H1 (cell line): ENCODE results near the gene ACVRL1. TPM values are rescaled to one million over a fixed set of nuclear protein-coding genes. Genes with fewer than 3 reads are reported as not detected.

Experiments
- CTCF ChIA-PET: fragments of 300-600 bp; sonication (Branson Sonifier 250); formaldehyde crosslinking; loops from one replicate; lab custom pipeline; 2021; ENCODE audit not compliant: partially characterized antibody; lab: Charles Lee
- POLR2A ChIA-PET: fragments of 300-600 bp; sonication (Branson Sonifier 250); formaldehyde crosslinking; loops from one replicate; lab custom pipeline; 2021; ENCODE audit warnings: inconsistent platforms; ENCODE audit not compliant: partially characterized antibody; lab: Charles Lee
- DNase-seq, 2 experiments: peaks; one replicate each; pipeline versions ENCODE4 v3.0.0 to v3.0.0-alpha.2; 2010 to 2022; ENCODE audit warnings: low spot score in 2 of 2, low read depth in 1 of 2, mixed read lengths in 1 of 2
- FAIRE-seq: peaks from 2 replicates; lab custom pipeline; 2011; peaks lifted over from hg19 to GRCh38; lab: Jason Lieb, UNC
- H2AFZ ChIP-seq: 2 replicates; pipeline ENCODE4 v1.8.1; 2012; ENCODE audit warnings: low read length, inconsistent platforms
- H2AK5ac ChIP-seq: 2 replicates; pipeline ENCODE4 v1.6.1; 2013; ENCODE audit warnings: low read depth, low read length
- H2BK120ac ChIP-seq: replicated peaks from 2 replicates; pipeline ENCODE3; 2013; ENCODE audit warnings: low read depth, low read length, inconsistent platforms
- H2BK12ac ChIP-seq: 2 replicates; pipeline ENCODE4 v1.6.1; 2013; ENCODE audit warnings: low read depth, low read length
- H2BK15ac ChIP-seq: 2 replicates; pipeline ENCODE4 v1.6.1; 2013; ENCODE audit warnings: low read length
- H2BK20ac ChIP-seq: 2 replicates; pipeline ENCODE4 v1.6.1; 2013; ENCODE audit warnings: low read length
- H2BK5ac ChIP-seq: 2 replicates; pipeline ENCODE4 v1.6.1; 2013; ENCODE audit warnings: low read depth, low read length
- H3K14ac ChIP-seq: 2 replicates; pipeline ENCODE4 v1.6.1; 2013; ENCODE audit warnings: inconsistent platforms; ENCODE audit not compliant: insufficient read length
- H3K18ac ChIP-seq: 2 replicates; pipeline ENCODE4 v1.6.1; 2013; ENCODE audit warnings: low read length; ENCODE audit errors: extremely low read depth
- H3K23ac ChIP-seq: 2 replicates; pipeline ENCODE4 v1.6.1; 2013; ENCODE audit warnings: inconsistent platforms; ENCODE audit not compliant: insufficient read length
- H3K23me2 ChIP-seq: 2 replicates; pipeline ENCODE4 v1.6.1; 2013; ENCODE audit warnings: low read depth, low read length
- H3K27ac ChIP-seq: 2 replicates; pipeline ENCODE4 v1.6.1; 2011; ENCODE audit warnings: low read depth, low read length, inconsistent platforms
- H3K27me3 ChIP-seq, 4 experiments: replicated peaks in 1 of 4; 1 replicate in 1 of 4; 2 replicates in 3 of 4; pipeline versions ENCODE4 v1.6.1 to v1.8.1; 2011 to 2013; ENCODE audit warnings: low read length in 3 of 4, mild to moderate bottlenecking in 3 of 4, inconsistent platforms in 2 of 4, mixed read lengths in 2 of 4, moderate library complexity in 1 of 4; ENCODE audit not compliant: control insufficient read depth in 3 of 4, insufficient read depth in 3 of 4; ENCODE audit errors: extremely low read depth in 1 of 4
- H3K36me3 ChIP-seq, 4 experiments: 2 replicates each; pipeline versions ENCODE4 v1.6.1 to v1.8.1; 2011 to 2013; ENCODE audit warnings: mild to moderate bottlenecking in 4 of 4, low read length in 3 of 4, moderate library complexity in 2 of 4, control low read depth in 1 of 4, inconsistent platforms in 1 of 4; ENCODE audit not compliant: insufficient read depth in 4 of 4, control insufficient read depth in 2 of 4
- H3K4ac ChIP-seq: replicated peaks from 2 replicates; pipeline ENCODE3; 2013; ENCODE audit warnings: low read length, low read depth, mixed read lengths, inconsistent platforms; ENCODE audit not compliant: insufficient read length
- H3K4me1 ChIP-seq, 4 experiments: replicated peaks in 1 of 4; 1 replicate in 1 of 4; 2 replicates in 3 of 4; pipeline versions ENCODE4 v1.6.1 to v1.8.1; 2011 to 2013; ENCODE audit warnings: low read length in 3 of 4, inconsistent platforms in 2 of 4, mixed read lengths in 1 of 4; ENCODE audit not compliant: insufficient read depth in 4 of 4, control insufficient read depth in 3 of 4
- H3K4me2 ChIP-seq, 2 experiments: 2 replicates each; pipeline versions ENCODE4 v1.6.1 to v1.8.1; 2011 to 2013; ENCODE audit warnings: low read depth in 2 of 2, low read length in 2 of 2, control low read depth in 1 of 2, inconsistent platforms in 1 of 2, mild to moderate bottlenecking in 1 of 2; ENCODE audit not compliant: insufficient read depth in 1 of 2
- H3K4me3 ChIP-seq, 4 experiments: fragments of 200-600, 300-600 bp in 1 of 4; sonication (generic), shearing (Covaris generic), sonication (Bioruptor Twin) in 1 of 4; 2 replicates each; pipeline versions ENCODE4 v1.5.1 to v1.8.1; 2011 to 2016; ENCODE audit warnings: low read length in 4 of 4, low read depth in 3 of 4, control low read depth in 2 of 4, inconsistent platforms in 2 of 4, mild to moderate bottlenecking in 2 of 4, mixed read lengths in 1 of 4, moderate library complexity in 1 of 4; ENCODE audit not compliant: insufficient read depth in 2 of 4; ENCODE audit errors: extremely low read depth in 1 of 4
- H3K56ac ChIP-seq: replicated peaks from 2 replicates; pipeline ENCODE3; 2013; ENCODE audit warnings: low read depth, mild to moderate bottlenecking, mixed read lengths, low read length, inconsistent platforms; ENCODE audit not compliant: insufficient read length
- H3K79me1 ChIP-seq: 2 replicates; pipeline ENCODE4 v1.6.1; 2013; ENCODE audit warnings: low read depth, low read length, control low read depth
- H3K79me2 ChIP-seq, 2 experiments: 2 replicates each; pipeline versions ENCODE4 v1.6.1 to v1.8.1; 2012 to 2013; ENCODE audit warnings: low read length in 2 of 2, mild to moderate bottlenecking in 2 of 2, inconsistent platforms in 1 of 2; ENCODE audit not compliant: insufficient read depth in 2 of 2, control insufficient read depth in 1 of 2
- H3K9ac ChIP-seq, 4 experiments: replicated peaks in 1 of 4; 1 replicate in 1 of 4; 2 replicates in 3 of 4; pipeline versions ENCODE4 v1.6.1 to v1.8.1; 2011 to 2013; ENCODE audit warnings: low read depth in 3 of 4, low read length in 3 of 4, control low read depth in 2 of 4, mild to moderate bottlenecking in 2 of 4, moderate library complexity in 2 of 4, inconsistent platforms in 1 of 4; ENCODE audit errors: extremely low read depth in 1 of 4
- H3K9me3 ChIP-seq, 2 experiments: 2 replicates each; pipeline versions ENCODE4 v1.6.1 to v1.8.1; 2012 to 2013; ENCODE audit warnings: mild to moderate bottlenecking in 2 of 2, moderate library complexity in 2 of 2, control low read depth in 1 of 2, inconsistent platforms in 1 of 2, low read depth in 1 of 2, low read length in 1 of 2, mixed read lengths in 1 of 2; ENCODE audit not compliant: insufficient read depth in 2 of 2
- H4K20me1 ChIP-seq, 2 experiments: replicated peaks in 1 of 2; 2 replicates each; pipeline versions ENCODE3 to v1.8.1; 2011 to 2013; ENCODE audit warnings: inconsistent platforms in 2 of 2, low read length in 2 of 2, mild to moderate bottlenecking in 1 of 2; ENCODE audit not compliant: insufficient read depth in 2 of 2, control insufficient read depth in 1 of 2
- H4K5ac ChIP-seq: 2 replicates; pipeline ENCODE4 v1.6.1; 2013; ENCODE audit warnings: low read length, low read depth, mixed read lengths, inconsistent platforms; ENCODE audit not compliant: insufficient read length
- H4K8ac ChIP-seq: 2 replicates; pipeline ENCODE4 v1.8.0; 2013; ENCODE audit warnings: mild to moderate bottlenecking, moderate library complexity, low read length, inconsistent platforms; ENCODE audit not compliant: insufficient read depth; ENCODE audit errors: extremely low read depth
- H4K91ac ChIP-seq: replicated peaks from 2 replicates; pipeline ENCODE3; 2013; ENCODE audit warnings: low read length, mixed read lengths, inconsistent platforms; ENCODE audit not compliant: insufficient read length
- CREB1 ChIP-seq: IDR thresholded peaks from 2 replicates; pipeline ENCODE4 v1.6.1; 2012; ENCODE audit warnings: inconsistent platforms
- NANOG ChIP-seq: IDR thresholded peaks from 2 replicates; pipeline ENCODE4 v1.6.1; 2011; ENCODE audit warnings: low read length, low read depth, mild to moderate bottlenecking, inconsistent platforms; ENCODE audit not compliant: insufficient read depth, poor library complexity, severe bottlenecking
- PHF8 ChIP-seq: fragments of 200-600 bp; sonication (generic); conservative IDR thresholded peaks from 2 replicates; pipeline ENCODE4 v1.7.1; 2012; ENCODE audit warnings: low read depth, mild to moderate bottlenecking, inconsistent platforms, low read length, moderate library complexity
- POLR2A ChIP-seq, 2 experiments: IDR thresholded peaks; 1 replicate in 1 of 2; 2 replicates in 1 of 2; pipeline ENCODE4 v1.6.1; 2011; ENCODE audit warnings: low read depth in 2 of 2, low read length in 2 of 2, mild to moderate bottlenecking in 2 of 2; ENCODE audit errors: control extremely low read depth in 1 of 2
- RXRA ChIP-seq: IDR thresholded peaks from 2 replicates; pipeline ENCODE4 v1.6.1; 2011; ENCODE audit warnings: low read depth, mild to moderate bottlenecking, low read length, moderate library complexity; ENCODE audit not compliant: insufficient read depth
- SIX5 ChIP-seq: IDR thresholded peaks from 2 replicates; pipeline ENCODE4 v1.6.1; 2011; ENCODE audit warnings: mild to moderate bottlenecking, low read depth, low read length
- SUZ12 ChIP-seq: fragments of 200-600 bp; sonication (generic); IDR thresholded peaks from 2 replicates; pipeline ENCODE4 v1.6.1; 2012; ENCODE audit warnings: mild to moderate bottlenecking, inconsistent platforms, low read length, moderate library complexity, mixed read lengths
- WGBS, 2 experiments: shearing (Covaris generic) in 1 of 2; methylation state at CpG; one replicate each; pipeline versions ENCODE4 v1.1.6 to v1.1.7; 2013 to 2015; ENCODE audit warnings: low lambda C conversion rate in 2 of 2, mixed read lengths in 2 of 2, inconsistent platforms in 1 of 2, low coverage in 1 of 2, missing lambda C conversion rate in 1 of 2; ENCODE audit not compliant: insufficient replicate concordance in 2 of 2, insufficient coverage in 1 of 2, insufficient read length in 1 of 2; ENCODE audit errors: extremely low coverage in 1 of 2, missing lambda C conversion rate in 1 of 2; 5-methylcytosine and 5-hydroxymethylcytosine counted together
- polyA plus RNA-seq, 7 experiments: library from polyadenylated mRNA; depleted of rRNA in 3 of 7; stranded (reverse) in 5 of 7; unstranded in 2 of 7; fragments of >200 nt in 5 of 7; fragments of 200-250 nt in 2 of 7; gene quantifications; 1 replicate in 5 of 7; 2 replicates in 1 of 7; 4 replicates in 1 of 7; pipeline versions ENCODE4 v1.2.1 to v1.2.3, GENCODE V29; 2011 to 2013; ENCODE audit warnings: missing spikeins in 2 of 7, mixed read lengths in 2 of 7
- total RNA-seq: library from RNA; stranded (reverse); fragmentation: NEBNext Ultra II Directional; extraction: Animal tissue kit (Norgen Biotek cat#: 25700); gene quantifications from 2 replicates; pipeline ENCODE4 v1.2.1, GENCODE V29; 2021
- TF ChIP-seq, protein P1 (sequence below): IDR thresholded peaks from 2 replicates; pipeline ENCODE4 v1.6.1; 2011; ENCODE audit warnings: low read depth, mild to moderate bottlenecking, low read length; ENCODE audit not compliant: insufficient read depth
- TF ChIP-seq, protein P2 (sequence below): IDR thresholded peaks from 2 replicates; pipeline ENCODE4 v1.6.1; 2011; ENCODE audit warnings: low read length, improper control_type of control experiment
- TF ChIP-seq, protein P3 (sequence below): IDR thresholded peaks from 2 replicates; pipeline ENCODE4 v1.6.1; 2012; ENCODE audit warnings: low read length, inconsistent platforms

The ACVRL1 gene
- total and polyA plus RNA-seq, 2 of the 8 experiments (the other 6 are each of a cell fraction or from before 2014, with no cell fraction given), result 0.09 to 0.35 TPM

DNA sequence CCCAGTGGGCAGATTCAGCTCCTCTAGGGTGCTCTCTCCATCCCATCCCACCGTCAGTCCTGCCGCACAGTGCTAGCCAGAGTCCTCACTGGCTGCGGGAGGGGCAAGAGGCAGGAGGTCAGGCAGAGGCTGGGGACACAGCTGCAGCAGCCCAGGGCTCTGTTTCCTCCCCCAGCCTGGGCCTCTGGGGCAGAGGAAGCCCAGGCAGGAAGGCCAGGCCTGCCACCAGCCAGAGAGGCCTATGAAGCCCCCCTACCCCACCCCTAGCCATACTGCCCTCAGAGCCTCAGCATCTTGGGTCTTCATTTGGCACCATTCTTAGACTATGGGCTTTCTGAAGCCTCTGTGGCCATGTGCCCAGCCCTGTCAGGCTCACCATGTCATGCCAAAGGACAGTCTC is 3.4 kb downstream of the ACVRL1 start:
- Histone ChIP-seq H3K27me3 (peaks cover 4 to 28% (median 20%) of the 10 kb centered on the region in 4 experiments), H3K23ac (no peak overlapping the region), H4K20me1 (no peaks in the 10 kb centered on the region), H2BK120ac (no peak overlapping the region), H2AK5ac (no peak overlapping the region), H3K79me1 (no peaks in the 10 kb centered on the region), H3K14ac (no peak overlapping the region), H2AFZ (no peak overlapping the region), H3K36me3 (peaks cover 0 to 3% (median 0%) of the 10 kb centered on the region in 4 experiments; a peak in 1 of 8 replicates), H4K5ac (no peak overlapping the region), H3K9ac (no peak overlapping the region), H3K4me2 (no peak overlapping the region), H3K56ac (no peak overlapping the region), H3K27ac (no peak overlapping the region), H2BK20ac (no peak overlapping the region), H3K23me2 (peaks cover 6% of the 10 kb centered on the region), H2BK12ac (0 out of 2 replicates have a peak overlapping the region, but pooled peaks have one; percentile 39), H2BK15ac (no peak overlapping the region), H3K79me2 (no peaks in the 10 kb centered on the region), H4K91ac (no peak overlapping the region), H3K4me1 (peaks cover 0 to 7% (median 1%) of the 10 kb centered on the region in 4 experiments; a peak in 4 of 7 replicates), H3K18ac (no peak overlapping the region), H4K8ac (no peak overlapping the region), H3K9me3 (no peaks in the 10 kb centered on the region), H3K4ac (no peak overlapping the region), H2BK5ac (no peak overlapping the region), H3K4me3 (no peak overlapping the region)
- FAIRE-seq, result no peak
- 84% methylated on average over 3 of the region's 3 CpGs; no CpG with 5 or more reads in 1 of the 2 experiments for WGBS, 2 experiments
- ChIA-PET CTCF (interaction anchor here (1.2 to 12.7 kb wide), 5 partner anchors 10 to 61 kb away, joined by 3 to 234 read pairs (median 39); no protein-coding TSS in a partner anchor), POLR2A (interaction anchor here (0.6 kb wide), 1 partner anchor 25 kb away, joined by 4 read pairs; no protein-coding TSS in a partner anchor)
- no peak for DNase-seq
- TF ChIP-seq POLR2A (IDR thresholded peaks at IDR 0.05; ENCODE audit: control extremely low read depth in 1 of 2, low read depth in 2 of 2, low read length in 2 of 2) (no peak), SUZ12 (no peak), RXRA (no peak), CREB1 (no peak), NANOG (no peak), PHF8 (no peak), SIX5 (no peak)
- TF ChIP-seq, protein P1, sequence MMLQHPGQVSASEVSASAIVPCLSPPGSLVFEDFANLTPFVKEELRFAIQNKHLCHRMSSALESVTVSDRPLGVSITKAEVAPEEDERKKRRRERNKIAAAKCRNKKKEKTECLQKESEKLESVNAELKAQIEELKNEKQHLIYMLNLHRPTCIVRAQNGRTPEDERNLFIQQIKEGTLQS, result no peak
- TF ChIP-seq, protein P2, sequence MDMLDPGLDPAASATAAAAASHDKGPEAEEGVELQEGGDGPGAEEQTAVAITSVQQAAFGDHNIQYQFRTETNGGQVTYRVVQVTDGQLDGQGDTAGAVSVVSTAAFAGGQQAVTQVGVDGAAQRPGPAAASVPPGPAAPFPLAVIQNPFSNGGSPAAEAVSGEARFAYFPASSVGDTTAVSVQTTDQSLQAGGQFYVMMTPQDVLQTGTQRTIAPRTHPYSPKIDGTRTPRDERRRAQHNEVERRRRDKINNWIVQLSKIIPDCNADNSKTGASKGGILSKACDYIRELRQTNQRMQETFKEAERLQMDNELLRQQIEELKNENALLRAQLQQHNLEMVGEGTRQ, result no peak
- TF ChIP-seq, protein P3, sequence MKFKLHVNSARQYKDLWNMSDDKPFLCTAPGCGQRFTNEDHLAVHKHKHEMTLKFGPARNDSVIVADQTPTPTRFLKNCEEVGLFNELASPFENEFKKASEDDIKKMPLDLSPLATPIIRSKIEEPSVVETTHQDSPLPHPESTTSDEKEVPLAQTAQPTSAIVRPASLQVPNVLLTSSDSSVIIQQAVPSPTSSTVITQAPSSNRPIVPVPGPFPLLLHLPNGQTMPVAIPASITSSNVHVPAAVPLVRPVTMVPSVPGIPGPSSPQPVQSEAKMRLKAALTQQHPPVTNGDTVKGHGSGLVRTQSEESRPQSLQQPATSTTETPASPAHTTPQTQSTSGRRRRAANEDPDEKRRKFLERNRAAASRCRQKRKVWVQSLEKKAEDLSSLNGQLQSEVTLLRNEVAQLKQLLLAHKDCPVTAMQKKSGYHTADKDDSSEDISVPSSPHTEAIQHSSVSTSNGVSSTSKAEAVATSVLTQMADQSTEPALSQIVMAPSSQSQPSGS, result no peak
